K562 (cell line): ENCODE results near the gene GLIS1. TPM values are rescaled to one million over a fixed set of nuclear protein-coding genes. Genes with fewer than 3 reads are reported as not detected.

Experiments
- ATAC-seq: fragments of 200-7000 bp; cut with Tn5 transposase; 3 replicates; pipeline ENCODE4 v1.9.1; 2020; ENCODE audit warnings: moderate library complexity
- BruUV-seq: library from RNA; stranded (reverse); fragments of 400-500 nt; replicated peaks from 2 replicates; lab custom pipeline; 2021; lab: Mats Ljungman, UMichigan
- CTCF ChIA-PET: fragments of 300-600 bp; formaldehyde crosslinking; extraction: SDS; loops from one replicate; lab custom pipeline; 2021; ENCODE audit warnings: low intra/inter-chr PET ratio; lab: Yijun Ruan, JAX
- POLR2A ChIA-PET: fragments of 300-600, 350-650 bp; sonication (Branson Sonifier 250); formaldehyde crosslinking; extraction: SDS; loops from one replicate; lab custom pipeline; 2021; ENCODE audit warnings: antibody characterized with exemption, inconsistent platforms; lab: Yijun Ruan, JAX
- DNase-seq, 4 experiments: peaks; one replicate each; pipeline versions ENCODE4 v3.0.0 to v3.0.0-alpha.2; 2011 to 2018; ENCODE audit warnings: low spot score in 3 of 4, mixed read lengths in 3 of 4; ENCODE audit errors: extremely low read depth in 1 of 4
- FAIRE-seq: peaks from 2 replicates; lab custom pipeline; 2011; peaks lifted over from hg19 to GRCh38; lab: Jason Lieb, UNC
- H2AFZ ChIP-seq: 2 replicates; pipeline ENCODE4 v1.6.0; 2011; ENCODE audit warnings: low read depth, low read length, control low read depth, inconsistent platforms
- H3K27ac ChIP-seq: fragments of 200-600 bp; 3 replicates; pipeline ENCODE4 v1.8.0; 2011; ENCODE audit warnings: low read depth, mild to moderate bottlenecking, control low read depth, inconsistent platforms, low read length, moderate library complexity, mixed read lengths; ENCODE audit errors: extremely low read depth
- H3K27me3 ChIP-seq, 2 experiments: fragments of 300-600 bp in 1 of 2; 2 replicates in 1 of 2; 3 replicates in 1 of 2; pipeline versions ENCODE4 v1.6.0 to v1.8.0; 2011; ENCODE audit warnings: inconsistent platforms in 2 of 2, low read length in 2 of 2, mild to moderate bottlenecking in 1 of 2, mixed read lengths in 1 of 2, moderate library complexity in 1 of 2; ENCODE audit not compliant: control insufficient read depth in 2 of 2, insufficient read depth in 2 of 2
- H3K36me3 ChIP-seq: fragments of 300-600 bp; 3 replicates; pipeline ENCODE4 v1.8.0; 2011; ENCODE audit warnings: mild to moderate bottlenecking, low read length, inconsistent platforms; ENCODE audit not compliant: control insufficient read depth, insufficient read depth
- H3K4me1 ChIP-seq, 2 experiments: fragments of 200-600 bp in 1 of 2; replicated peaks in 1 of 2; 2 replicates in 1 of 2; 3 replicates in 1 of 2; pipeline versions ENCODE4 v1.5.1 to v1.8.0; 2011; ENCODE audit warnings: inconsistent platforms in 2 of 2, low read length in 2 of 2, mild to moderate bottlenecking in 1 of 2, mixed read lengths in 1 of 2, moderate library complexity in 1 of 2; ENCODE audit not compliant: control insufficient read depth in 2 of 2, insufficient read depth in 2 of 2
- H3K4me2 ChIP-seq: 2 replicates; pipeline ENCODE4 v1.6.1; 2011; ENCODE audit warnings: low read length, control low read depth, inconsistent platforms, mixed read lengths; ENCODE audit not compliant: insufficient read depth
- H3K4me3 ChIP-seq: fragments of 200-600 bp; sonication (generic), shearing (Covaris generic); 2 replicates; pipeline ENCODE4 v1.5.1; 2016; ENCODE audit warnings: control low read depth, inconsistent platforms
- H3K79me2 ChIP-seq: fragments of 200-600 bp; 3 replicates; pipeline ENCODE4 v1.8.0; 2011; ENCODE audit warnings: low read length, inconsistent platforms; ENCODE audit not compliant: control insufficient read depth, insufficient read depth
- H3K9ac ChIP-seq, 2 experiments: 2 replicates each; pipeline versions ENCODE4 v1.6.0 to v1.6.1; 2011; ENCODE audit warnings: low read depth in 2 of 2, low read length in 2 of 2, control low read depth in 1 of 2, inconsistent platforms in 1 of 2, mild to moderate bottlenecking in 1 of 2, mixed read lengths in 1 of 2; ENCODE audit not compliant: insufficient read depth in 1 of 2
- H3K9me1 ChIP-seq: one replicate; pipeline ENCODE4 v1.6.0; 2011; ENCODE audit warnings: inconsistent platforms, mild to moderate bottlenecking, low read length, moderate library complexity; ENCODE audit not compliant: control insufficient read depth, insufficient read depth
- H3K9me3 ChIP-seq: replicated peaks from 2 replicates; pipeline ENCODE4 v1.5.1; 2011; ENCODE audit warnings: low read depth, low read length, inconsistent platforms; ENCODE audit not compliant: control insufficient read depth, insufficient read depth
- H4K20me1 ChIP-seq: replicated peaks from 2 replicates; pipeline ENCODE4 v1.6.1; 2011; ENCODE audit warnings: low read length, inconsistent platforms, mixed read lengths; ENCODE audit not compliant: control insufficient read depth, insufficient read depth
- ELF1 ChIP-seq: fragments of 200-800 bp; sonication (Bioruptor generic); IDR thresholded peaks from 2 replicates; pipeline ENCODE4 v1.6.1; 2016; ENCODE audit warnings: missing genetic modification characterization, missing compliant biosample characterization
- GATAD2A ChIP-seq: fragments of 450-650 bp; IDR thresholded peaks from 2 replicates; pipeline ENCODE4 v1.6.1; 2017
- HDAC3 ChIP-seq: fragments of 450-650 bp; IDR thresholded peaks from 2 replicates; pipeline ENCODE4 v1.6.1; 2018; ENCODE audit warnings: borderline replicate concordance, mild to moderate bottlenecking, moderate library complexity; ENCODE audit not compliant: partially characterized antibody
- HMGN3 ChIP-seq: IDR thresholded peaks from 2 replicates; pipeline ENCODE4 v1.6.1; 2011; ENCODE audit warnings: borderline replicate concordance, low read depth, mild to moderate bottlenecking, mixed read lengths, low read length; ENCODE audit not compliant: insufficient read length; ENCODE audit errors: extremely low read depth
- MEF2D ChIP-seq: conservative IDR thresholded peaks from 2 replicates; pipeline ENCODE4 v1.6.1; 2016; ENCODE audit warnings: low read depth, missing genetic modification characterization, missing compliant biosample characterization
- NFE2L1 ChIP-seq: fragments of 450-650 bp; IDR thresholded peaks from 2 replicates; pipeline ENCODE4 v1.6.1; 2016; ENCODE audit warnings: missing genetic modification characterization, low read depth, mild to moderate bottlenecking, missing compliant biosample characterization, moderate library complexity, borderline replicate concordance
- PHB ChIP-seq: fragments of 250-450 bp; sonication (Bioruptor Pico); IDR thresholded peaks from 2 replicates; pipeline ENCODE4 v1.5.0; 2021
- PRMT5 ChIP-seq: sonication (generic); formaldehyde crosslinking; IDR thresholded peaks from 2 replicates; pipeline ENCODE4 v1.5.0; 2020; ENCODE audit warnings: missing genetic modification reagents
- RBM39 ChIP-seq: fragments of 200-400 bp; formaldehyde crosslinking; optimal IDR thresholded peaks from 2 replicates; pipeline ENCODE3; 2018; ENCODE audit warnings: low read depth, low read length
- RCOR1 ChIP-seq, 2 experiments: IDR thresholded peaks; 2 replicates each; pipeline ENCODE4 v1.6.1; 2012; ENCODE audit warnings: low read depth in 2 of 2, low read length in 2 of 2, borderline replicate concordance in 1 of 2, improper control_type of control experiment in 1 of 2
- SMC3 ChIP-seq: conservative IDR thresholded peaks from 2 replicates; pipeline ENCODE4 v1.6.1; 2011; ENCODE audit warnings: low read depth, low read length, improper control_type of control experiment; ENCODE audit not compliant: insufficient read depth
- TFAM ChIP-seq: fragments of 250-450 bp; sonication (Bioruptor Pico); conservative IDR thresholded peaks from 2 replicates; pipeline ENCODE4 v1.5.0; 2021; ENCODE audit warnings: mild to moderate bottlenecking, moderate library complexity
- ZBTB43 ChIP-seq: sonication (generic); formaldehyde crosslinking; IDR thresholded peaks from 2 replicates; pipeline ENCODE4 v1.8.0; 2023; ENCODE audit warnings: mild to moderate bottlenecking, missing genetic modification reagents
- ZFX ChIP-seq: sonication (generic); formaldehyde crosslinking; IDR thresholded peaks from 2 replicates; pipeline ENCODE4 v1.8.0; 2022; ENCODE audit warnings: mild to moderate bottlenecking, missing genetic modification reagents, moderate library complexity
- ZNF143 ChIP-seq: sonication (generic); formaldehyde crosslinking; IDR thresholded peaks from 2 replicates; pipeline ENCODE4 v1.9.0; 2022; ENCODE audit warnings: mild to moderate bottlenecking, missing genetic modification reagents
- ZNF41 ChIP-seq: fragments of 250-450 bp; sonication (Bioruptor Pico); conservative IDR thresholded peaks from 2 replicates; pipeline ENCODE4 v1.4.0; 2020; ENCODE audit warnings: mild to moderate bottlenecking
- WGBS: fragments of 100-300 bp; shearing (Covaris generic); methylation state at CpG from one replicate; pipeline ENCODE4 v1.1.6; 2016; ENCODE audit warnings: low coverage, mixed read lengths; ENCODE audit not compliant: insufficient coverage; ENCODE audit errors: missing lambda C conversion rate; 5-methylcytosine and 5-hydroxymethylcytosine counted together
- in situ Hi-C: fragments of 300-500 bp; cut with MboI; formaldehyde crosslinking; loops from 4 replicates; pipeline ENCODE4 v1.15.0; 2018; ENCODE audit warnings: inconsistent platforms, mixed read lengths
- intact Hi-C: fragments of 100-400 bp; cut with micrococcal nuclease; formaldehyde crosslinking; loops from 2 replicates; pipeline ENCODE4 v1.14.2; 2022
- polyA plus RNA-seq, 8 experiments: library from polyadenylated mRNA; depleted of rRNA in 4 of 8; stranded (reverse) in 5 of 8; unstranded in 3 of 8; fragments of >200 nt; fragmentation: Nextera tagmentation in 2 of 8; fragmentation: Illumina TruSeq in 1 of 8; extraction: Ambion mirVana in 2 of 8; extraction: Trizol in 1 of 8; gene quantifications; 2 replicates each; pipeline versions ENCODE4 v1.2.1 to v1.2.3, GENCODE V29; 2011 to 2014; ENCODE audit warnings: inconsistent platforms in 1 of 8, missing spikeins in 1 of 8
- total RNA-seq, 7 experiments: library from RNA; depleted of rRNA in 6 of 7; stranded (reverse); fragments of >200 nt in 6 of 7; fragmentation: Illumina TruSeq in 2 of 7; extraction: Trizol in 2 of 7; gene quantifications; 2 replicates each; pipeline versions ENCODE4 v1.2.1 to v1.2.3, GENCODE V29; 2011 to 2021; ENCODE audit warnings: low replicate concordance in 1 of 7
- TF ChIP-seq, protein P1 (sequence below), 2 experiments: IDR thresholded peaks; 2 replicates each; pipeline ENCODE4 v1.6.1; 2012; ENCODE audit warnings: improper control_type of control experiment in 2 of 2, low read depth in 2 of 2, low read length in 2 of 2, borderline replicate concordance in 1 of 2
- TF ChIP-seq, protein P2 (sequence below): fragments of 450-650 bp; IDR thresholded peaks from 2 replicates; pipeline ENCODE4 v1.6.1; 2016; ENCODE audit warnings: low read depth, mild to moderate bottlenecking, moderate library complexity

The GLIS1 gene
- total and polyA plus RNA-seq, 9 of the 15 experiments (the other 6 are each of a cell fraction or from before 2014, with no cell fraction given) = not detected

- Histone ChIP-seq H3K4me1 (peaks cover 0 to 9% of the 10 kb centered on the region in 2 experiments; a peak in 2 of 5 replicates), H2AFZ (no peak overlapping the region), H3K79me2 (no peaks in the 10 kb centered on the region), H3K9ac (no peak overlapping the region), H3K27ac (no peak overlapping the region), H3K27me3 (peaks cover 16 to 61% of the 10 kb centered on the region in 2 experiments; a peak in 4 of 5 replicates), H4K20me1 (no peaks in the 10 kb centered on the region), H3K9me3 (no peaks in the 10 kb centered on the region), H3K4me2 (no peak overlapping the region), H3K36me3 (no peaks in the 10 kb centered on the region), H3K4me3 (no peak overlapping the region), H3K9me1 (no peaks in the 10 kb centered on the region)
- WGBS = 13% methylated on average over 26 of the region's 28 CpGs
- ChIA-PET CTCF (no interaction called here), POLR2A (interaction anchor here (0.6 kb wide), 1 partner anchor 197 kb away, joined by 3 read pairs; no protein-coding TSS in a partner anchor)
- intact Hi-C loops = no loop called here
- BruUV-seq = no TSS peak
- ATAC-seq = peak; percentile 98
- peak; percentile 69 to 94 (median 89) for DNase-seq
- in situ Hi-C loops = no loop called here
- peak; percentile 19 for FAIRE-seq
- TF ChIP-seq GATAD2A = no peak
- TF ChIP-seq, protein P1, sequence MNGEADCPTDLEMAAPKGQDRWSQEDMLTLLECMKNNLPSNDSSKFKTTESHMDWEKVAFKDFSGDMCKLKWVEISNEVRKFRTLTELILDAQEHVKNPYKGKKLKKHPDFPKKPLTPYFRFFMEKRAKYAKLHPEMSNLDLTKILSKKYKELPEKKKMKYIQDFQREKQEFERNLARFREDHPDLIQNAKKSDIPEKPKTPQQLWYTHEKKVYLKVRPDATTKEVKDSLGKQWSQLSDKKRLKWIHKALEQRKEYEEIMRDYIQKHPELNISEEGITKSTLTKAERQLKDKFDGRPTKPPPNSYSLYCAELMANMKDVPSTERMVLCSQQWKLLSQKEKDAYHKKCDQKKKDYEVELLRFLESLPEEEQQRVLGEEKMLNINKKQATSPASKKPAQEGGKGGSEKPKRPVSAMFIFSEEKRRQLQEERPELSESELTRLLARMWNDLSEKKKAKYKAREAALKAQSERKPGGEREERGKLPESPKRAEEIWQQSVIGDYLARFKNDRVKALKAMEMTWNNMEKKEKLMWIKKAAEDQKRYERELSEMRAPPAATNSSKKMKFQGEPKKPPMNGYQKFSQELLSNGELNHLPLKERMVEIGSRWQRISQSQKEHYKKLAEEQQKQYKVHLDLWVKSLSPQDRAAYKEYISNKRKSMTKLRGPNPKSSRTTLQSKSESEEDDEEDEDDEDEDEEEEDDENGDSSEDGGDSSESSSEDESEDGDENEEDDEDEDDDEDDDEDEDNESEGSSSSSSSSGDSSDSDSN (IDR thresholded peaks at IDR 0.05; ENCODE audit: borderline replicate concordance in 1 of 2, low read depth in 2 of 2, low read length in 2 of 2) = 0 out of 4 replicates have a peak, but pooled peaks of 1 of the 2 experiments have one; percentile 49
- TF ChIP-seq RBM39 = no peak
- TF ChIP-seq SMC3 = peak; percentile 46; the same call in 1 of the 2 replicates
- TF ChIP-seq PRMT5 (CRISPR knock-in tag) = no peak
- no peak for TF ChIP-seq HDAC3
- TF ChIP-seq, protein P2, sequence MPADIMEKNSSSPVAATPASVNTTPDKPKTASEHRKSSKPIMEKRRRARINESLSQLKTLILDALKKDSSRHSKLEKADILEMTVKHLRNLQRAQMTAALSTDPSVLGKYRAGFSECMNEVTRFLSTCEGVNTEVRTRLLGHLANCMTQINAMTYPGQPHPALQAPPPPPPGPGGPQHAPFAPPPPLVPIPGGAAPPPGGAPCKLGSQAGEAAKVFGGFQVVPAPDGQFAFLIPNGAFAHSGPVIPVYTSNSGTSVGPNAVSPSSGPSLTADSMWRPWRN = no peak
- TF ChIP-seq ZNF41 (CRISPR knock-in tag) = no peak
- TF ChIP-seq ZFX (CRISPR knock-in tag) = no peak
- TF ChIP-seq ELF1 (tag) = no peak
- TF ChIP-seq RCOR1 (IDR thresholded peaks at IDR 0.05; ENCODE audit: borderline replicate concordance in 1 of 2, low read depth in 2 of 2, low read length in 2 of 2) = peak in 1 of 2 experiments; percentile 77; a peak in 2 of 4 replicates
- no peak for TF ChIP-seq MEF2D
- TF ChIP-seq HMGN3 = peak; percentile 57
- TF ChIP-seq TFAM (CRISPR knock-in tag) = no peak
- no peak for TF ChIP-seq PHB
- no peak for TF ChIP-seq NFE2L1 (tag)
- TF ChIP-seq ZBTB43 (CRISPR knock-in tag) = no peak
- TF ChIP-seq ZNF143 (CRISPR knock-in tag) = no peak
These were observed 268.8 kb downstream of the GLIS1 start for GRCh38 chr1:53470155-53470554.
